PC-3 (cell line): ENCODE data around the gene DNASE2.

ENCODE experiments used
- CTCF ChIP-seq: fragments of 300-600 bp; sonication (generic); conservative IDR thresholded peaks from 2 replicates; pipeline ENCODE4 v1.5.1; 2017; ENCODE audit warnings: antibody characterized with exemption, low read depth, mild to moderate bottlenecking, low read length
- EZH2 ChIP-seq: fragments of 300-600 bp; sonication (generic); IDR thresholded peaks from one replicate; pipeline ENCODE4 v1.6.1; 2017; ENCODE audit warnings: antibody characterized with exemption, mild to moderate bottlenecking, low read length; ENCODE audit not compliant: unreplicated experiment
- EZH2phosphoT487 ChIP-seq: fragments of 300-600 bp; sonication (generic); IDR thresholded peaks from 2 replicates; pipeline ENCODE4 v1.6.1; 2018; ENCODE audit warnings: mild to moderate bottlenecking, antibody characterized with exemption, low read length, borderline replicate concordance

GRCh38 chr19:12843999-12844732 is 37.1 kb downstream of the DNASE2 start:
- TF ChIP-seq CTCF (no peak), EZH2 (no peak), EZH2phosphoT487 (no peak)
